Measurements from ENCODE around the gene PAM. TPM values are rescaled to one million over a fixed set of nuclear protein-coding genes. Genes with fewer than 3 reads are reported as not detected.

Gene PAM
- 121 TPM for total RNA-seq

DNA sequence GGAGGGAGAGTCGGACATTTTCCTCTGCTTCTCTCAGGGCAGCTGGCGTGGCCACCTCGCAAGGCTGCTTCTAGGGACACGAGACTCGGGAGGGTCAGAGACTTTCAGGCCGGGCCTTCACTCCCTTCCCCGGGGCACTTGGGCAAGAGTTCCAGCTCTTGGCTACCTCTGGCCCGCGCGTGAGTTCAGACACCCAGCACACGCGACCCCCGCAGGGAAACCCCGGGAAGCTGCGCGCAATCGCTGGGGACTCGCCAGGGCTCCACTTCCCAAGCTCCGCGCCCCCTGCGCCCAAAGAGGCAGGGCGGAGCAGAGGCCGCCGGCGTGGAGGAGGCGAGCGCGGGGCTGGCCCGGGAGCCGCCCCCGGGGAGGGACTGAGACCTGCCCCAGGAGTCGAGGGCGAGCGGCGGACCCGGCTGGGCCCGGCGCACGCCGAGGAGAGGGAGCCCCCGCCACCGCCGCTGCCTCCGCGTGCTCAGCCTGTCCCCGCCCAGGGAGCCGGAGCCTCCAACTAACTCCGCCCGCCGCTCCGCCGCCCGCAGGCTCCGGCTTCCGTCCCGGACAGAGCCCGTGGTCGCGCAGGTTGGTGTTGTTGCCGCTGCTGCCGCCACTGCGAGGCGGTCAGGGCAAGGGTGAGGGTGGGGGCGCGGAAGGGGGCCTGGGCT lies at the start of gene PAM:
PAM (plus strand) TSS at position 539 of the 665 bp plus-strand sequence. CDS start 110,891 bp downstream, outside the sequence.

All from parietal lobe (tissue), 1 donor.